Renal cortical epithelial cell (primary cell): Measurements from ENCODE around the gene WNT8B. TPM values are rescaled to one million over a fixed set of nuclear protein-coding genes. Genes with fewer than 3 reads are reported as not detected.

Experiments used
- DNase-seq: peaks from one replicate; pipeline ENCODE4 v3.0.0-alpha.2; 2011; ENCODE audit warnings: low read depth
- total RNA-seq: library from RNA; depleted of rRNA; stranded (reverse); fragments of >200 nt; gene quantifications from 2 replicates; pipeline ENCODE4 v1.2.3, GENCODE V29; 2014

Gene WNT8B, protein sequence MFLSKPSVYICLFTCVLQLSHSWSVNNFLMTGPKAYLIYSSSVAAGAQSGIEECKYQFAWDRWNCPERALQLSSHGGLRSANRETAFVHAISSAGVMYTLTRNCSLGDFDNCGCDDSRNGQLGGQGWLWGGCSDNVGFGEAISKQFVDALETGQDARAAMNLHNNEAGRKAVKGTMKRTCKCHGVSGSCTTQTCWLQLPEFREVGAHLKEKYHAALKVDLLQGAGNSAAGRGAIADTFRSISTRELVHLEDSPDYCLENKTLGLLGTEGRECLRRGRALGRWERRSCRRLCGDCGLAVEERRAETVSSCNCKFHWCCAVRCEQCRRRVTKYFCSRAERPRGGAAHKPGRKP
- not detected in 2 replicates for total RNA-seq

DNA sequence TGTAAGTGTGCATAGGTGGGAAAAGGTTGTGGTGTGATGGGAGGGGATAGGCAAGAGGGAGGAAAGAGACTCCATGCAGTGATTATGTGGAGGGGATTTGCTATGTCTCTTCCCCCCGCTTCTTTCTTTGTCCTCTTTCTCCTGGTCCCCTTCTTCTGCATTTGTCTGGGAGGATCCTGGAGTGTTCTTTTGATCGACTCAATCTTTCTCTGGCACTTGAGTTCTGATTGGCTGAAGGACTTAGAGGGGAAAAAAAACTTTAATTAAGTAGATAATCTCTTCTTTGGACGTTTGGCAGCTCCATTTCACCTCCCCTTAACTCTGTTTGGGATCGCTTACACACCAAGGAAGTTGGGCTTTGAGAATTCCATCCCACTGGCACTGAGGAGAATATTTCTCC is at the start of gene WNT8B:
Gene WNT8B, plus strand, starts transcription at position 301 of the 400 bp plus-strand sequence. CDS start 160 bp downstream, outside the sequence.
- DNase-seq, result no peak

DNA sequence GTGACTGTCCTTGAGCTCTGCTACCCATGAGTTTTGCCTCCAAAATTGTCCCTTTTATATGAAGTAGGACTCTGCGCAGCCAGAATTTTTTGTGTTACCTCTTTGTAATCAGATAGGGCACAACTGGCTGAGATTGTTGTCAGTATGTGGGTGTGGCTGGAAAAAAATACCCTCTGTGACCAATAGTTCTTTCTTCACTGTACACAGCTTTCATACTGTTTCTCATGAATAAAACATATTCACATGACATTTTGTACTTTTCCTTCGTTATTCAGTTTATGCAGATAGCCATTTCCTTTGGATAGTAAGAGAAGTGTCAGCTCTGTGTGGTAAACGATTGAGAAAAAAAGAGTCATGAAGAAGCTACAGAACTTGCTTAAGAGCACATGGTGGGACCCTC is 49.6 kb upstream of the WNT8B start:
- no peak for DNase-seq

DNA sequence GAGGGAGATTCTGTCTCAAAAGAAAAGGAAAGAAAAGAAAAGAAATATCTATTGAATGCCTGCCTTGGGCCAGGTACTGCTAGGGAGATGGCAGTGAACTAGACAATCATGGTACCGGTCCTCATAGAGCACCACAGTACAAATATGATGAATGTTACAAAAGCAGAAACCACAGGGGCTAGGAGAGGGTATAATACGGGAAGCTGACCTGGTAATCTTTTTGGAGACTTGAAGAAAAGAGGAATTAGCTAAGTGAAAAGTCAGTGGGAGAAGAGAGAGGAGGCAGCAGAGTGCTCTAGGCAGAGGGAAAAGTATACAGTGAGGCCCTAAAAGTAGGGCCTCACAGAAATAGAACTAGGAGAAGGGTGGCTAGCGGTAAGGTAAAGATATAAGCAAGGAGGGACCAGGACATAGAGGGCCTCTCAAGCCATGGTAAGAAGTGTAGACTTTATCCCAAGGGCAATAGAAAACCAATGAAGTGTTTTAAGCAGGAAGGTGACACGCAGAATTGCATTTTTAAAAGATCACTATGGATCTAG is 42.8 kb upstream of the WNT8B start:
- no peak for DNase-seq

DNA sequence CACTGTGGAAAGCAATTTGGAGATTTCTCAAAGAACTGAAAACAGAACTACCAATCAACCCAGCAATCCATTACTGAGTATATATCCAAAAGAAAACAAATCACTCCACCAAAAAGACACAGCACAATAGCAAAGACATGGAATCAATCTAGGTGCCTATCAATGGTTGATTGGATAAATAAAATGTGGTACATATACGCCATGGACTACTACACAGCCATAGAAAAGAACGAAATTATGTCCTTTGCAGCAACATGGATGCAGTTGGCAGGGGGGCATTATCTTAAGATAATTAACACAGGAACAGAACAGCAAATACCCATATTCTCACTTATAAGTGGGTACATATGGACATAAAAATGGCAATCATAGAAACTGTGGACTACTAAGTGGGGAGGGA is 35.4 kb upstream of the WNT8B start:
- DNase-seq, result no peak

DNA sequence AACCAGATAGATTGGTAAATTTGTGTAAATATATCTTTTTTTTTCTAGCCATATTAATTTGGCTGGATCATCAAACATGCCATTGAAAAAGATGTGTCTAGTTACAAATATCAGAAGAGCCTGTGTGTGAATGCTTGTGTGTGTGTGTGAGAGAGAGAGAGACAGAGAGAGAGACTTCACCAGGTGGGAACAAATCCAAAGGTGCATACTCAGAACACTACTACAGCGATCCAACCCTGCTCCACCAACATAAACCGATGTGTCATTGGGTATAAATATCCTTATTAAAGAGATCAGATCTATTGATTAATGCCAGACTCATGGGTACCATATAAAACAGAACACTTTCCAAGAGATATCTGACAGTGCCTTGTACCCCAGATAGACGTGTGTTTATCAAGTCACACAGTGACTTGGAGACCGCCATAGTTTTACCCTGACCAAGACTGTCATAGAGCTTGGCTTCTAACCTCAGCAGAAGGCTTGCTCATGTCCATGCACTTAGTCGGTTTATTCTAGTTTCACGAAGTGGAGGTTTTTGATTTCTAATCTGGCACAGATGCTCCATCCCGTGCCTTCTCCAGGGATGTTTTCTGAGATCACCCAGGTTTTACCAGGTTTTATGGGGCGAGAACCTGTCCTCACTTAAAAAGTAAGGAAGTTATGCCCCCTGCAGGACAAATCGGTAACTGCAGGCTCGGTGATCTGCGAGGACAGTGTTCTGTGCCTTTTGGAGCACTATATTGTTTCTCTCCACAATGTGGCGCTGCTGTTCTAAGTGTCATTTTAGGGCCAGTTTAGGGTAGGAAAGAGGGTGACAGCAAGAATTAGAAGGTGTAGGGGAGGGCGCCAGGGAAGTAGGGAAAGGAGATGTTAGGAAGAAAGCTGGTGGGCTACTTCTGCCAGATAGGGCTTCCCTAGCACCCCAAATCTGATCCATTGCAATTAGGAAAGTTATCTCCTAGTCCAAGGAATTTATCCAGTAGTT is 29.3 kb upstream of the WNT8B start:
- DNase-seq, result peak; percentile 88

DNA sequence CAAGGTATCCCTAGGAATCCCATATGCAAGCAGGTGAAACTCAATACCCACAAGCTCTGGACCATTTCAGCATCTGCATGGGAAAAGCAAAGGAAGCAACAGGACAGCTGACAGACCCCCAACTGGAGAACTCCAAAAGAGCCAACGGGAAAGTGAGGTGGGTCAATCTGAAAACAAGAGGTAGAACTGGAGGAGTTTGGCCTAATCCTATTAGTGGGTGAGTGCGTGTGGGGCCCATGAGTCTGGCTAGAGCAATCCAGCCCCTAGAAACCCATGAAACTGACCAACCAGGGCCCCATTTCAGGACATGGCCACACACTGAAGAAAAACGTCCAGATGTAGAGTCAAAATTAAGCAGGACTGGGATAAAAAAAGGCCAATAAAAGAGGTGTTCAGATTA is 26.6 kb upstream of the WNT8B start:
- DNase-seq, result no peak

DNA sequence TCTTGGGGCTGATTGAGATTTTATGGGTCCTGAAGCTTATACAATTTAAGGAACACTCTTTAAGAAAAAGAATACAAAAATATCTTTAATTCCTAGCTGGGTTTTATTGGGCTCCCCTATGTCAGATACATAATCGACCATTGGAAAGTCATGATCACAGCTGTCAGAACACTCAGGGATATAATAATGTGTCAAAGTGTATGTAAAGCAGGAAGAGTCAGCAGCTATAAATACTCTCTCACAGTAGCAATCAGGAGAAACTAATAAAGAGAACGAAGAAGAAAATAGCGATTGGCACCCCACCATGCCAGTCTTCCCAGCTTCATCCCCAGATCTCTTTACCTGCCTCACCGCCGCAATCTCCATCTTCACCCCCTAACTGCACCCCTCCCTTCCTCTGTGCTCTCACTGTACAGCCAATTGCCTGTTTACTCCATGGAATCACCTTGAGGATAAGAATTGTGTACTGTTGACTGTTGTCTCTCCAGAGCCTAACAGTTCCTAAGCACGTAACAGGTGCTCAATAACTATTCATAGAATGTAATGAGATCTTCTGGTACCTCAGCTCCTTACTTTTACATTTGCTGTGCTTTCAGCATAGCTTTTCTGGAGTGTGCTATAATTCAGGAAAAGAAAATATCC is 24.0 kb upstream of the WNT8B start:
- no peak for DNase-seq

DNA sequence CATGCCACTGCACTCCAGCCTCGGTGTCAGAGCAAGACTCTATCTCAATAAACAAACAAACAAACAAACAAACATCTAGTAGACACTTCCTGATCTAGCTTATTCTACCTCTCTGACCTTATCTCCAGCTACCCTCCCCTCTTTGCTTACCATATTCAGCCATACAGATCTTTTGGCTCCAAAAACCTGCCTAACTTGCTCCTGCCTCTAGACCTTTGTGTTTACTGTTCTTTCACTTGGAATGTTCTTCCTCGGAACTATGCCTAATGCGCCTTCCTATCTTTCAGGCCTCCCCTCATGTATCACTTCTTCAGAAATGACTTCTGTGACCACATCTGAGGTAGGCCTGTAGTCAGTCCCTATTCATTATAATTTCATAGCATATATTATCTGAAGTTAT is 20.3 kb upstream of the WNT8B start:
- DNase-seq, result no peak

DNA sequence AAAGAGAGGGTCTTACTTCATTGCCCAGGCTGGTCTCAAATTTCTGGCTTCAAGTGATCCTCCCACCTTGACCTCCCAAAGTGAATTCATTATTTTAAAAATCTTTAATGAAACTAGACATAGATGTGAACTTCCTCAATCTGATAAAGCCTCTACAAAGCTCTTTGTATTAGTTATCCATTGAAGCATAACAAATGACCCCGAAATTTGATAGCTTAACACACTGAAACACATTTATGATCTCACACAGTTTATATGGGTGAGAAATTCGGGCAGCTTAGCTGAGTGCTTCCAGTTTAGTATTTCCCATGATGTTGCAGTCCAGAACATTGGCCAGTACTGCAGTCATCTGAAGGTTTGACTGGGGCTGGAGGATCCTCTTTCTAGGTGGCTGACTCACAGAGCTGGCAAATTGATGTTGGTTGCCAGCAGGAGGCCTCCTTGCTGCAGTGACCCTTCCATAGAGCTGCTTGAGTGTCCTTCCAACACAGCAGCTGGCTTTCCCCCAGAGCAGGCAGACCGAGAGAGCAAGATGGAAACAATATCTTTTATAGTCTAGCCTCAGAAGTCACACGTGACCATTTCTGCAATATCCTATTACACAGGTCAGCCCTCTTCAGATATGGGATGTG is 16.6 kb upstream of the WNT8B start:
- no peak for DNase-seq

DNA sequence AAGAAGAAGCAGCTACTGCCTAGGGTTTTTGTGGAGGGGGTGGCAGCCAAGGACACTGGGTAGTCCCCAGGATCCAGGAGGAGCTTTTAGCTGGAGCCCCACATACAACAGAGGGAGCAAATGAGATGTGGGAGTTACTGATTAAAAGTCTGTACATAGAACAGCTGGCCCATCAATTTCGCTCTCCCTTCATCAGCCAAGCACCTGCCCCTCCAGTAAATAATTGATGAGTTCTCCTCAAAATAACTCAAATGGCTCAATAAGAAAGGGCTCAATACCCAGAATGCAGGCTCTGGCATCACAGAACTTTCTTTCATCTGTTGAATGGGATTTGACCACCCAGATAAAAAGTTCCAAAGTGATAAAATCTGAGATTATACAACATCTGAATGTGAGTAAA is 15.1 kb upstream of the WNT8B start:
- DNase-seq, result no peak

DNA sequence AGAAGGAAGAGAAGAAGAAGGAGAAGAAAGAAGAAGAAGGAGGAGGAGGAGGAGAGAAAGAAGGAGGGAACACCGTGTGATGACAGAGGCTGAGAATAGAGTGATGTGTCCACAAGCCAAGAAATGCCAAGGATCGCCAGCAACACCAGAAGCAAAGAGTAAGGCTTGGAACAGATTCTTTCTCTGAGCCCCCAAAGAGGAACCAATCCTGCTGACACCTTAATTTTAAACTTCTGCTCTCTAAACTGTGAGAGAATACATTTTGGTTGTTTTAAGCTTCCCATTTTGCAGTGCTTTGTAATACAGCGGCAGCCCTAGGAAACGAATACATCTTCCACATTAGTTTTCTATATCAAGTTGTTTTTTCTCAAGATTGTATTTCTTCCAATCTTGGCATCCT is 13.9 kb upstream of the WNT8B start:
- DNase-seq, result no peak

DNA sequence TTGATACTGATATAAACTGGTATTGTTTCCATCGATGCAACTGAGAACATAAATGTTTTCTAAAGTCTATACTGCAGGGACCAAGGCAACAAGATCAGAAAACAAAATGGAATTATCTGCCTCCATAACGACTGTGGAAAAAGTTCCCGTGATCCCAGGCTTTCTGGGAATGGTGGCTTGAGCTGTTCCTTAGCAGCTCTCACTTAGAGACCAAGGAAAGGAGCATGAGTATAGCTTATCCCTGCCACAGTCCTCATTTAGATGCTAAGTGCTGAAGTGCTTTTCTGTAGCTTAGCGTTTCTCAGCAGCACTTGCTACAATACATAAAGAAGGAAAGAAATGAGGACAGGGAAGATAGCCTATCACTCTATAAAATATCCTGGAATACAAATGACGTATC is 5.5 kb downstream of the WNT8B start:
- DNase-seq, result no peak

DNA sequence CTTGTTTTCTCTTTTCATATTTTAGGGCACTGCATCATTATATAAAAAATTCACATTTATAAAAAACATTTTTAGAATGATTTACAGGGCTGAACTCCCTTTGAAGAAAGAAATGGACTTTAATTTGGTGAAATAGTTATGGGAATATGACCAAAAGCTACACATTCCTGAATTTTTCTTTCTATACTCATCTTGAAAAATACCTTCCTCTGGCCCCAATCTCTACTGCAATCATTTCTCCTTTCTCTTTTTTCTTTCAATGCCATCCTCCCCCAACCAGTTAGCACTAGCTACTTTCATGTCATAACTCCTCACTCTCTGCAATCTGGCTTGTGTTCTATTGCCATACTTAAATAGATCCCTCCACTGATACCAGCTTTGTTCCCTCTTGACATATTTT is 6.2 kb downstream of the WNT8B start:
- no peak for DNase-seq

DNA sequence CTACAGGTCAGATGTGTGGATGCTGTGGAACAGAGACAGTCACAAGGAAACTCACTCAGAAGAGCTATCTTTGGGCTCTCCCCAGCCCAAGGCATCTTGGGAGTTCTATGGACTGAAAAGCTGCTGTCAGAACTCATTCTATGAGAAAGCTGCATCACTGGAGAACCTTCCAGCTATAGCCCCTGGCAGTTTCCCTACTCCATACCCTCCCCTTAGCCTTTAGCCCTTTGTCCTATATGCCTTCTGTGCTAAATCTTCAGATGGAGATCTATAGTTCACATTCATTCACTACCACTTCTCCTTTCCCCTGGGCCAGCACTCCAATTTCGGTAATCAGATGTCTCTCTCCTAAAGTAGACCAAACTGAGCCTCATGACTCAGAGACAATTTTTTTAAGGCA is 6.9 kb downstream of the WNT8B start:
- no peak for DNase-seq

DNA sequence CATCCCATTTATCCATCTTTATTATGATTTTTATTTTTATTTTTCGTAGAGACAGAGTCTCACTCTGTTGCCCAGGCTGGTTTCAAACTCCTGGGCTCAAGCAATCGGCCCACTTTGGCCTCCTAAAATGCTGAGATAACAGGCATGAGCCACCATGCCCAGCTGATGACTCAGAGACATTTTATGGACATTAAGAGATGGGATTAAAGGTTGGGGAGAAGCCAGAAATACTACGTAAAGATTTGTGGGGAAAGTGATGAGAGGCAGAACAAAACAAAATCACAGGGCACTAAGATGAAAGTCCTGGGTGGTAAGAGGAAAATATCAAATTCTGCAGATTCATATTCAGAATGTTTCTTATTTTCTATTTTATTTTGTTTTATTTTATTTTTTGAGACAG is 7.6 kb downstream of the WNT8B start:
- DNase-seq, result no peak

DNA sequence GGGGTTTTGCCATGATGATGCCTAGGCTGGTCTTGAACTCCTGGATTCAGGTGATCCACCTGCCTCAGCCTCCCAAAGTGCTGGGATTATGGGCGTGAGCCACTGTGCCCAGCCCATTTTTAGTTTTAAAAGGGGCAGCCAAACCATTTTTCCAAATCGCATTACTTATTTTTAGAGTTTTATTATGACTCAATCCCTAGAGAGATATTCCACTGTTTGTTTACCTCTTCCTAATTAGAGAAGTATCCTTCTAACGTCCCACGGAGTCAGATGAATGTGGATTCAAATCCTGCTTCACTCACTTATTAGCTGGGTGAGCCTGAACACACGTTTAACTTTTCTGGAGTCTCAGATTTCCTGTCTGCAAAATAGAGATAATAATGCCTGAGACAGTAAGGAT is 15.2 kb downstream of the WNT8B start:
- no peak for DNase-seq

DNA sequence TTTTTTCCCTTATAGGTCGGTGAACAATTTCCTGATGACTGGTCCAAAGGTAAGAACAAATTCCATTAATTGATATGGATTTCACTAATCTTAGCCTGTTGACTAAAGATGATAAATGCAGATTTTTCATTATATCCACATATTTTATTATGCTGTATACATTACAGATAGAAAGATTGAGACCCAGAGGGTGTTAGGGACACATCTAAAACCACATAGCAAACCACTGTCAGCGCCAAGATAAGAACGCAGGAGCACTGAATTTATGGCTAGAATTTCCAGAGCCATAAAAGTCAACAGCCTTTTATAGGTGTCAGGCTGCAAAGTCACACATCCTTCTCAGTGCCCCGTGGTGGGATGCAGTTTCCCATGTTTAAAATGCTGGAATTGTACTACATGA is 16.2 kb downstream of the WNT8B start:
- DNase-seq, result no peak

DNA sequence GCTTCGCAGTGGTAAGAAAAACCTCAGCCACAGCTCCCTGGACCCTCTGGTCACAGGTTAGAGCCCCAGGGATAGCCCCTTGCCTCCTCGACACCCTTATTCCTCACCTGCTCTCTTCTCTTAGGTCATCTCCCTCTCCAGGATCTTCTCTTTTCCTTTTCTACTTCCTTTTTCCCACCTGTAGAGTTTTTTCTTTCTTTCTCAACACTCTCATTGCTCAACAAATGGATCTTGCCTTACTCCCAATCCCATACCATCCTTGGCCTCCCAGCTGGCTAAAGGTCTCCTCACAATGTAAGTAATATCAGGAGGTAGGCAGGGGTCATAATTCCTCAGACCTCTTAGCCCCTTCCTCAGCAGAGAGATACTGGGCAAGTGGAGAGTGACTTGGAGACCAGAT is 17.2 kb downstream of the WNT8B start:
- DNase-seq, result no peak

DNA sequence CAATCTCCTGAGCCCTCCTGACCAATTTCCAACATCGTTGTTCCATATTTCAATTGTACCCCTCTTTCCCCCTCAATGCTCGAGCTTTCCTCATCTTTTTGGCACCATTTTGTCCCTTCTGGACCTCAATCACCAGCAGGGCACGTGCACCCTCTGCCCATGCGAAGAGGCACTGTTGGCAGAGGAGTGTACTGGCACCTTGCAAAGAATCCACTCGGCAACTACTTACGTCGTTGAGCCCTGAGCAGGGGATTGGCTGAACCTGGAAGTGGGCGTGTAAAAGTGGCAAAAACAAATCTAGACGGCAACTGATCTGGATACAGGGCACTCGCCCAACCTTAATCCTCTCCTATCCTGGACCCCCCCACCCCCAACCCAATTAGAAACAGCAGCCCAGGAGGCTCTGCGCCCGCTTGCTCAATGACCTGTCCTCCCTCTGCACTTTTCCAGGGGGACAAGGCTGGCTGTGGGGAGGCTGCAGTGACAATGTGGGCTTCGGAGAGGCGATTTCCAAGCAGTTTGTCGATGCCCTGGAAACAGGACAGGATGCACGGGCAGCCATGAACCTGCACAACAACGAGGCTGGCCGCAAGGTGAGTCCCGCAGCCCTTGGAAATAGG is 18.8 kb downstream of the WNT8B start:
- DNase-seq, result peak; percentile 90

DNA sequence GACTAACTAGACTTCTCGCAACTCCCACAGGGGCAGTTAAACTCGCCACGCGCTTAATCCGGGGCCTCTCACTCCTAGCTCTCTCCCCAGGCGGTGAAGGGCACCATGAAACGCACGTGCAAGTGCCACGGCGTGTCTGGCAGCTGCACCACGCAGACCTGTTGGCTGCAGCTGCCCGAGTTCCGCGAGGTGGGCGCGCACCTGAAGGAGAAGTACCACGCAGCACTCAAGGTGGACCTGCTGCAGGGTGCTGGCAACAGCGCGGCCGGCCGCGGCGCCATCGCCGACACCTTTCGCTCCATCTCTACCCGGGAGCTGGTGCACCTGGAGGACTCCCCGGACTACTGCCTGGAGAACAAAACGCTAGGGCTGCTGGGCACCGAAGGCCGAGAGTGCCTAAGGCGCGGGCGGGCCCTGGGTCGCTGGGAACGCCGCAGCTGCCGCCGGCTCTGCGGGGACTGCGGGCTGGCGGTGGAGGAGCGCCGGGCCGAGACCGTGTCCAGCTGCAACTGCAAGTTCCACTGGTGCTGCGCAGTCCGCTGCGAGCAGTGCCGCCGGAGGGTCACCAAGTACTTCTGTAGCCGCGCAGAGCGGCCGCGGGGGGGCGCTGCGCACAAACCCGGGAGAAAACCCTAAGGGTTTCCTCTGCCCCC is 19.5 kb downstream of the WNT8B start:
- DNase-seq, result peak; percentile 57

DNA sequence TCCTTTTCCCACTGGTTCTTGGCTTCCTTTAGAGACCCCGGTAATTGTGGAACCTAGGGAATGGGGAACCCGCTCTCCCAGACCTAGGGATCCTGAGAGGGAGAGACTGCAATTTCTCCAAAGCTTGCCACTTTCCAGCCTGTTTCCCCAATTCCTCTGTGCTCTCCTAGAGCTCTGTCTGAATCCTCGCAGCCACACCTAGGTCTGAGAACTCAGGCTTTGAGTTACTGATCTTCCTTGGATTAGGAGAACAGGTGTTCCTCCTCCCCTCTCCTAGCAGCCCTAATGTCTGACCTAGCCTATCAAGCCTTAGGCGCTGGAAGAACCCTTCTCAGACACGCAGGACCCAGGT is 20.0 kb downstream of the WNT8B start:
- DNase-seq, result no peak
